IPS DF 4.7 (cell line): ENCODE measurements around the gene RFC1.
"Not testable (repeated sequence)": the region's sequence is repeated elsewhere in the genome, so short reads cannot be mapped to it uniquely, and the experiment has no call there.

ENCODE experiments used
- DNase-seq: peaks from one replicate; pipeline ENCODE4 v3.0.0-alpha.2; 2013; ENCODE audit warnings: low spot score; ENCODE audit errors: extremely low read depth

The RFC1 gene

GRCh38 chr4:39312816-39313215, 53.3 kb downstream of the RFC1 start:
- DNase-seq, result no peak

GRCh38 chr4:39308611-39309010, 57.6 kb downstream of the RFC1 start:
- DNase-seq, result no peak

- DNase-seq, result no peak
Measured at GRCh38 chr4:39305912-39306677, 60.1 kb downstream of the RFC1 start.

GRCh38 chr4:39304651-39305050, 61.5 kb downstream of the RFC1 start:
- no peak for DNase-seq

GRCh38 chr4:39303871-39304270, 62.3 kb downstream of the RFC1 start:
- no peak for DNase-seq

GRCh38 chr4:39302901-39303300, 63.3 kb downstream of the RFC1 start:
- DNase-seq, result no peak

GRCh38 chr4:39295784-39296183, 70.4 kb downstream of the RFC1 start:
- DNase-seq, result no peak

- not testable (repeated sequence) for DNase-seq
Measured at GRCh38 chr4:39292433-39292832, 73.7 kb downstream of the RFC1 start.

GRCh38 chr4:39291686-39292085, 74.5 kb downstream of the RFC1 start:
- no peak for DNase-seq

- DNase-seq, result no peak
Measured at GRCh38 chr4:39287223-39287622, 78.9 kb downstream of the RFC1 start.

GRCh38 chr4:39286263-39286662, 79.9 kb downstream of the RFC1 start:
- no peak for DNase-seq

- DNase-seq, result no peak
Measured at GRCh38 chr4:39285853-39286252, 80.3 kb downstream of the RFC1 start.

GRCh38 chr4:39285111-39285795, 80.9 kb downstream of the RFC1 start:
- DNase-seq, result no peak

GRCh38 chr4:39280770-39281169, 85.4 kb downstream of the RFC1 start:
- no peak for DNase-seq

GRCh38 chr4:39279416-39279815, 86.7 kb downstream of the RFC1 start:
- DNase-seq, result no peak

GRCh38 chr4:39278476-39278875, 87.7 kb downstream of the RFC1 start:
- no peak for DNase-seq

GRCh38 chr4:39277661-39278060, 88.5 kb downstream of the RFC1 start:
- not testable (repeated sequence) for DNase-seq

GRCh38 chr4:39274503-39274902, 91.7 kb downstream of the RFC1 start:
- no peak for DNase-seq

- no peak for DNase-seq
Measured at GRCh38 chr4:39263895-39264294, 102.3 kb downstream of the RFC1 start.

- no peak for DNase-seq
Measured at GRCh38 chr4:39259571-39260330, 106.4 kb downstream of the RFC1 start.

- DNase-seq, result no peak
Measured at GRCh38 chr4:39256436-39256835, 109.7 kb downstream of the RFC1 start.

GRCh38 chr4:39255871-39256270, 110.3 kb downstream of the RFC1 start:
- no peak for DNase-seq
